Embryonic facial prominence (tissue), 1 donor: Measurements from ENCODE around the gene SSTR5.

Experiments
- DNase-seq: peaks from one replicate; pipeline ENCODE4 v3.0.0-alpha.2; 2016; ENCODE audit errors: extremely low spot score

SSTR5 gene

GRCh38 chr16:1039762-1040161 lies 32.8 kb upstream of the SSTR5 start:
- no peak for DNase-seq

GRCh38 chr16:1040346-1040745 lies 32.2 kb upstream of the SSTR5 start:
- no peak for DNase-seq

GRCh38 chr16:1042049-1042744 lies 30.4 kb upstream of the SSTR5 start:
- no peak for DNase-seq

- DNase-seq = no peak
Measured at GRCh38 chr16:1042866-1043265, 29.7 kb upstream of the SSTR5 start.

- no peak for DNase-seq
Measured at GRCh38 chr16:1043881-1044451, 28.6 kb upstream of the SSTR5 start.

- no peak for DNase-seq
Measured at GRCh38 chr16:1044460-1045309, 27.9 kb upstream of the SSTR5 start.

DNA sequence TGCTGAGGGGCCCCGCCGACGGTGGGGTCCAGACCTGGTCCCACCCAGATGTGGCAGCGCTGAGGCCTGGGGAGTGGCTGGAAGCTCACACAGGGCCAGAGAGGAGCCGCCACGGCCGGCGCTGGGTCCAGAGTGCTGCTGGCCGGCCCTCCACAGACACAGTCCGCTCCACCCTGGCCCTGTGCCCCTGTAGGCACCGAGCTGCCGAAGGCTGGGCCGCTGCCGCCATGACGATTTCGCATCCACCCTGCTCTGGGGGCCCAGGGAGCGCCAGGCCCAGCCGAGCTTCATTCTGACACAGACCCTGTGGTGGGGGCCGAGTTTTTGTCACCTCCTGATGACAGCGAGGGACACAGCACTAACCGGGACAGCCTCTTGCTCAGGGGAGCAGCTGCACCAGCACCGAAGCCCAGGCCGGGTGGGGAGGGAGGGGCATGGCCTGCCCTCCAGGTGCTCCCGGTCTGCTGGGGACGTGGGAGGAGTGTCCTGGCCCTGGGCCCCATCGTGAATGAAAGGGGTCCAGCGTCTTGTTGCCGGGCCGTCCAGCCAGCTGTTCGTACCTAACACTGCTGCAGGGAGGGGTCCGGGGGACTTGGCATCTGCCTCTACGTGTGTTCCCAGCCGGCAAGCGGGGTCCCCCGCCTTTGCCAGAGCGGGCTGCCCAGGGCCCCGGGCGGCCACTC lies 27.1 kb upstream of the SSTR5 start:
- no peak for DNase-seq

GRCh38 chr16:1045993-1046911 lies 26.3 kb upstream of the SSTR5 start:
- no peak for DNase-seq

DNA sequence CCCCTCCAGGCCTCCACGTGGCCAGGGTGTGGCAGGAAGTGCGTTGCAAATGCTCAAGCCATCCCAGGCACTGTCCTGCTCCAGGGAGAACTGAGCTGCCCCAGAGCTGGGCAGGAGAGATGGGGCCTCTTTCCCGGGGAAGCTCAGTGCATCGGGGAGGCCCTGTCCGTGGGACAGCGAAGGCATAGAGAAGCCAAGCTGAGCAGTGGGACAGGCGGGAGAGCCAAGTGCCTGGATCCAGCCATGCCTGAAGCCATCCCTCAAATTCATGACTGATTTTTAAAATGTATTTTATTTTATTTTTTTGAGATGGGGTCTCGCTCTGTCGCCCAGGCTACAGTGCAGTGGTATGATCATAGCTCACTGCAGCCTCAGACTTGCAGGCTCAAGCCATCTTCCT lies 25.4 kb upstream of the SSTR5 start:
- DNase-seq = no peak

- DNase-seq = no peak
Measured at GRCh38 chr16:1047801-1048200, 24.7 kb upstream of the SSTR5 start.

DNA sequence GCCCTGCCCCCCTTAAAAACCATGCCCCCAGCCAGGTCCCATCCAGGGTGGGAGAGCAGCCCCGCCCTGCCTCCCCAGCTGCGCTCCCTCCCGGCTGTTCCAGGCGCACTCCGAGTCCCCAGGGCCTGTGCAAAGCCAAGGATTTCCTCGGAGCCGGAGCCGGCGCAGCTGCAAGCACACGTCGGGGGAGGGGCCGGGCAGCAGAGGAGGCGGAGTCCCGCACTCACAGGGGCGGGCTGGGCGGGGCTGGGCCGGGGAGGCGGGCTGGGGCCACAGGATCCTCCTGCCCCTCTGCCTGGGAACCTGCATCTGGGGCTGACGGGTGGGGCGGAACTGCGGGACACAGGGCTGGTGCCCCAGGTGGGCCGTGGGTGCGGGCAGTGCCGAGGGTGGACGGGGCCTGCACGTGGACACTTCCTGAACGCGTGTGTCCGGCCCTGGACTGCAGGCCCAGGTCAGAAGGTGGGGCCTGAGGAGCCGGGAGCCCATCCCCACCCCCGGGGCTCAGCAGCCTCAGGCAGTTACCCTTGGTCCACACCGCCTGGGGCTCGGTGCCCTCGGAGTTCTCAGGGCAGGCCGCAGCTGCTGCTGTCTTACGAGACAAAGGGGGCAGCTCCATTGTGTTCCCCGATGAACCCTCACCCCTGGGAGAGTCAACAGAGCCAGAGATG lies 24.0 kb upstream of the SSTR5 start:
- DNase-seq = peak; percentile 47

GRCh38 chr16:1049113-1049975 lies 23.2 kb upstream of the SSTR5 start:
- DNase-seq = no peak

GRCh38 chr16:1049976-1050247 lies 22.6 kb upstream of the SSTR5 start:
- no peak for DNase-seq

DNA sequence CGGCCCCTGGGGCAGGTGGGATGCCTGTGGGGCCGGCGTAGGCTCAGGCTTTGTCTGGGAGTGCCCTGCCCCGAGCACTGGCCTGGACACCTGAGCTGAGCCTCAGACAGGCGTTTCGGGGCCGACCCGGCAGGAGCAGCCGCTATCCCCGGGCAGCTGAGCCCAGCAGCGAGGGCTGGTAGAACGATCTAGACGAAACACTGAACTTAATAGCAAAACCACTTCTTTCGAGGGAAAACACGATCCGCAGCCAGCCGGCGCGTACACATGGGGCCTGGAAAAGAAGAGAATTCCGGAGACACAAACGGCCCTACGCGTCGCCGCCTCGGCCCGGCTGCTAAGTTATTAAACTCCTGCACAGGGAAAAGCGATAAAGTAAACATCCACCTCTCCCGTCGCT lies 22.0 kb upstream of the SSTR5 start:
- DNase-seq = no peak

DNA sequence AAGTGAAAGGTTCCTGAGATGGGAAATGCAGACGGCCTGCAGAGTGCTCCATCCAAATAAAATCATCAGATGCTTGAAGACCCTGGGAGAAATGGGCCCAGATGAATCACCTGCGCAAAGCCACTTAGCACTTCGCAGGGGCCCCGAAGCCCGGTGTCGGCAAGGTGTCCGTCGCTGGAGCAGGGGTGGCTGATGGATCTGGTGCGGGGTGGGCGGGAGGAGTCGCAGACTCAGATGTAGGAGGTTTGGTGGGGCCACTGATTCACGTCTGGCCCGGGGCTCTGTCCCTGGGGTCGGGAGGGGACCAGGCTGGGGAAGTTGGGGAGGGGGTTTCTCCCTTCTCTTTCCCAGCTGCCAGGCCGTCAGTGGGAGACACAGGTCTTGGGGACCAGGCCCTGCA lies 21.6 kb upstream of the SSTR5 start:
- DNase-seq = no peak

GRCh38 chr16:1051446-1051845 lies 21.1 kb upstream of the SSTR5 start:
- no peak for DNase-seq

DNA sequence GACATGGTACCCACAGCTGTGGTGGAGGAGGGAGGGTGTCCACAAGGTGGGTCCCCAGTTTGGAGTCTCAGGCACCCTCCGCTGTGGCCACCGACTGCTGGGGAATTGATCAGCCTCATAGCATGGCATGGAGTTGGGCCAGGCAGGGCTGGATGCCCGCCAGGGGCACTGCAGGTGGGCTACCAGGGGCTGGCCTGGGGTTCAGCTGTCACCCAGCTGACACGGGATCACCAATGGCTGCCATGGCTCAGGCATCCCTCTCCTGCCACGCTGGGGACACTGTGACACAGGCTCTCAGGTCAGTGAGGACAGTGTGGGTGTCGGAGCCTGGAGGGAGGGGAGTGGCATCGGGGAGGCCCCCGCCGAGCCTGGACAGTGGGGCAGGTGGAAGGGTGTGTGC lies 19.8 kb upstream of the SSTR5 start:
- DNase-seq = no peak

DNA sequence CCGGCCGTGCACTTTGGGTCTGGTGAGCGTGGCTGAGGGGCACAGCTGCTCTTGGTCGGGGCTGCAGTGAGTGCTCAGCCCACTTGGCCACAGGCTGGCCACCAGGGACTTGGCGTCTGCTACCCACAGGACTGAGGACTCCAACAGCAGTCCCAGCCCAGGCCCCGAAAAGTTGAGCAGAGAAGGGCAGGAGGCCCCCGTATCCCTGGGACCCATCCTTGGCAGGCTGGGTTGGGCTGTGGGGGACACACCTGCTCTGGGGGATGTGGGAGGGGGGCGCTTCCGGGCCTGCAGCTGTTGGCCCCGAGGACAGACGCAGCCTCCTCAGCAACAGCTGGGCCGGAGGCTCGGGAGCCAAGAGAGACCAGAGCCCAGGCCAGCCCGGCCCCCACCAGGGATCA lies 19.4 kb upstream of the SSTR5 start:
- no peak for DNase-seq

GRCh38 chr16:1053700-1054368 lies 18.7 kb upstream of the SSTR5 start:
- no peak for DNase-seq
